K562 (cell line): ENCODE measurements around the gene JUND. TPM values are rescaled to one million over a fixed set of nuclear protein-coding genes. Genes with fewer than 3 reads are reported as not detected.
A peak's percentile ranks its signal among the peaks of the same experiment; 100 is the strongest.

ENCODE experiments used
- CBFA2T3 ChIP-seq: fragments of 450-650 bp; IDR thresholded peaks from 2 replicates; pipeline ENCODE4 v1.6.1; 2017
- CTBP1 ChIP-seq: fragments of 450-650 bp; IDR thresholded peaks from 2 replicates; pipeline ENCODE4 v1.6.1; 2016; ENCODE audit warnings: borderline replicate concordance
- CTCFL ChIP-seq: IDR thresholded peaks from 2 replicates; pipeline ENCODE4 v1.6.1; 2011; ENCODE audit warnings: borderline replicate concordance, low read depth, mild to moderate bottlenecking, moderate library complexity, low read length; ENCODE audit not compliant: insufficient read depth, poor library complexity, severe bottlenecking
- EHMT2 ChIP-seq: fragments of 450-650 bp; IDR thresholded peaks from 2 replicates; pipeline ENCODE4 v1.6.1; 2018; ENCODE audit warnings: antibody characterized with exemption
- FOXP1 ChIP-seq: sonication (generic); formaldehyde crosslinking; IDR thresholded peaks from 2 replicates; pipeline ENCODE4 v1.8.0; 2022; ENCODE audit warnings: mild to moderate bottlenecking, missing genetic modification reagents
- NBN ChIP-seq: fragments of 450-650 bp; IDR thresholded peaks from 2 replicates; pipeline ENCODE4 v1.6.1; 2016; ENCODE audit warnings: low read depth, mild to moderate bottlenecking
- PHTF2 ChIP-seq: fragments of 250-450 bp; sonication (Bioruptor Pico); IDR thresholded peaks from 2 replicates; pipeline ENCODE4 v1.5.0; 2021; ENCODE audit warnings: mild to moderate bottlenecking
- SNRNP70 ChIP-seq: fragments of 200-400 bp; formaldehyde crosslinking; optimal IDR thresholded peaks from 2 replicates; pipeline ENCODE3; 2017; ENCODE audit warnings: low read depth, low read length
- ZFX ChIP-seq: sonication (generic); formaldehyde crosslinking; IDR thresholded peaks from 2 replicates; pipeline ENCODE4 v1.8.0; 2022; ENCODE audit warnings: mild to moderate bottlenecking, missing genetic modification reagents, moderate library complexity
- ZNF146 ChIP-seq: IDR thresholded peaks from one replicate; pipeline ENCODE4 v1.6.1; 2018; ENCODE audit warnings: missing compliant biosample characterization; ENCODE audit not compliant: unreplicated experiment
- ZNF165 ChIP-seq: fragments of 250-450 bp; sonication (Bioruptor Pico); IDR thresholded peaks from 2 replicates; pipeline ENCODE4 v1.4.0; 2020; ENCODE audit warnings: borderline replicate concordance
- ZNF184 ChIP-seq: sonication (generic); formaldehyde crosslinking; IDR thresholded peaks from 2 replicates; pipeline ENCODE4 v1.5.0; 2020; ENCODE audit warnings: missing genetic modification reagents
- ZZZ3 ChIP-seq: fragments of 450-650 bp; IDR thresholded peaks from 2 replicates; pipeline ENCODE4 v1.6.1; 2016; ENCODE audit warnings: antibody characterized with exemption, mild to moderate bottlenecking, moderate library complexity
- polyA plus RNA-seq, 8 experiments: library from polyadenylated mRNA; depleted of rRNA in 4 of 8; stranded (reverse) in 5 of 8; unstranded in 3 of 8; fragments of >200 nt; fragmentation: Nextera tagmentation in 2 of 8; fragmentation: Illumina TruSeq in 1 of 8; extraction: Ambion mirVana in 2 of 8; extraction: Trizol in 1 of 8; gene quantifications; 2 replicates each; pipeline versions ENCODE4 v1.2.1 to v1.2.3, GENCODE V29; 2011 to 2014; ENCODE audit warnings: inconsistent platforms in 1 of 8, missing spikeins in 1 of 8
- total RNA-seq, 7 experiments: library from RNA; depleted of rRNA in 6 of 7; stranded (reverse); fragments of >200 nt in 6 of 7; fragmentation: Illumina TruSeq in 2 of 7; extraction: Trizol in 2 of 7; gene quantifications; 2 replicates each; pipeline versions ENCODE4 v1.2.1 to v1.2.3, GENCODE V29; 2011 to 2021; ENCODE audit warnings: low replicate concordance in 1 of 7
- TF ChIP-seq, protein P1 (sequence below), 3 experiments: fragments of 200-800 bp in 1 of 3; fragments of 250-450 bp in 1 of 3; fragments of 450-650 bp in 1 of 3; sonication (Bioruptor Pico) in 1 of 3; sonication (Bioruptor generic) in 1 of 3; formaldehyde crosslinking in 1 of 3; IDR thresholded peaks; 2 replicates each; pipeline versions ENCODE4 v1.6.1 to v1.8.0; 2016 to 2022; ENCODE audit warnings: mild to moderate bottlenecking in 2 of 3, missing genetic modification characterization in 2 of 3, missing compliant biosample characterization in 1 of 3, moderate library complexity in 1 of 3
- TF ChIP-seq, protein P2 (sequence below): fragments of 450-650 bp; IDR thresholded peaks from 2 replicates; pipeline ENCODE4 v1.6.1; 2016; ENCODE audit warnings: antibody characterized with exemption
- TF ChIP-seq, protein P3 (sequence below): sonication (generic); formaldehyde crosslinking; IDR thresholded peaks from 2 replicates; pipeline ENCODE4 v1.9.0; 2022; ENCODE audit warnings: mild to moderate bottlenecking, missing genetic modification reagents

JUND gene
- total and polyA plus RNA-seq, 9 of the 15 experiments (the other 6 are each of a cell fraction or from before 2014, with no cell fraction given), result 6.4 to 286 (median 42.3) TPM

DNA sequence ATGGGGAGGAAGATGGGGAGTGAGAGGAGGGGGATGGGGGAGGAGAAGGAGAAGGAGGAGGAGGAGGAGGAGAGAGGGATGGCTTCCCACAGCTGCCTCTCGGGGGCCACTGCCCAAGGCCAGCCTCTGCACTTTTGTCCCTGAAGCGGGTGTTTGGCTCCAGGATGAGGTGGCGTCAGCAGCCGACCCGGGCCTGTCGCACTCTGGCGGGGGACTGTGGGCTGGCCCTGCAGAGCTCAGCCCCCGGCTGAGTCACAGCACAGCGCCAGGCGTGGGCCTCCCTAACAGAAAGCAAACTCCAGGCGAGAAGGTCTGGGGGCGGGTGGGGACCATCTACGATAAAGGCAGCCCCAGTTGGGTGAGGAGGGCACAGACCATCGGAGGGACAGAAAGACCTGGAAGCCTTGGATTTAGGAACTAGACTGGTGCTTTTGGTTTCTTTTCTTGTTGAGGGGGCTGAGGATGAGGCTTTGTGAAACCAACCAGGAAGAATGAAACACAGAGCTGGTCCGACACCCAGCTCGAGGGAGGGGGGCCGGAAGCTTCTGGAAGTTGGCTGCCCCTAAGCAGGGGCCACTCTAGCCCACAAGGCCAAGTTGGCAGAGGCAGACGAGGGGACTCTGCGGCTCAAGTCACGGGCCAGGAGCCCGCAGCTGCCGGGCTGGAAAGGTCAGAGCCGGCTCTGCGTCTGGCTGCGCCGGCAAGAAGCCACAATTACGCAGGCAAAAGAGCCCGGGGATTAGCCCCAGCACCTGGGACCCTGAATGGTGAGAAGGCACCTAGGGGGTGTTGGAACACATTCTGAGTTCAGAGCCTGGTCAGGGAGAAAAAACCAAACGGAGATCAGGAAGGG, 23.3 kb upstream of the JUND start (continued):
- TF ChIP-seq PHTF2 (CRISPR knock-in tag) (no peak), EHMT2 (no peak), CBFA2T3 (0 out of 2 replicates have a peak, but pooled peaks have one; percentile 13), CTBP1 (peak; percentile 35; the same call in 1 of the 2 replicates), ZZZ3 (no peak), ZNF184 (no peak), NBN (peak; percentile 86; the same call in 1 of the 2 replicates), ZNF165 (CRISPR knock-in tag) (no peak), ZNF146 (no peak), ZFX (CRISPR knock-in tag) (peak; percentile 94), CTCFL (peak; percentile 2), FOXP1 (CRISPR knock-in tag) (0 out of 2 replicates have a peak, but pooled peaks have one; percentile 43), SNRNP70 (no peak)
- TF ChIP-seq, protein P1, sequence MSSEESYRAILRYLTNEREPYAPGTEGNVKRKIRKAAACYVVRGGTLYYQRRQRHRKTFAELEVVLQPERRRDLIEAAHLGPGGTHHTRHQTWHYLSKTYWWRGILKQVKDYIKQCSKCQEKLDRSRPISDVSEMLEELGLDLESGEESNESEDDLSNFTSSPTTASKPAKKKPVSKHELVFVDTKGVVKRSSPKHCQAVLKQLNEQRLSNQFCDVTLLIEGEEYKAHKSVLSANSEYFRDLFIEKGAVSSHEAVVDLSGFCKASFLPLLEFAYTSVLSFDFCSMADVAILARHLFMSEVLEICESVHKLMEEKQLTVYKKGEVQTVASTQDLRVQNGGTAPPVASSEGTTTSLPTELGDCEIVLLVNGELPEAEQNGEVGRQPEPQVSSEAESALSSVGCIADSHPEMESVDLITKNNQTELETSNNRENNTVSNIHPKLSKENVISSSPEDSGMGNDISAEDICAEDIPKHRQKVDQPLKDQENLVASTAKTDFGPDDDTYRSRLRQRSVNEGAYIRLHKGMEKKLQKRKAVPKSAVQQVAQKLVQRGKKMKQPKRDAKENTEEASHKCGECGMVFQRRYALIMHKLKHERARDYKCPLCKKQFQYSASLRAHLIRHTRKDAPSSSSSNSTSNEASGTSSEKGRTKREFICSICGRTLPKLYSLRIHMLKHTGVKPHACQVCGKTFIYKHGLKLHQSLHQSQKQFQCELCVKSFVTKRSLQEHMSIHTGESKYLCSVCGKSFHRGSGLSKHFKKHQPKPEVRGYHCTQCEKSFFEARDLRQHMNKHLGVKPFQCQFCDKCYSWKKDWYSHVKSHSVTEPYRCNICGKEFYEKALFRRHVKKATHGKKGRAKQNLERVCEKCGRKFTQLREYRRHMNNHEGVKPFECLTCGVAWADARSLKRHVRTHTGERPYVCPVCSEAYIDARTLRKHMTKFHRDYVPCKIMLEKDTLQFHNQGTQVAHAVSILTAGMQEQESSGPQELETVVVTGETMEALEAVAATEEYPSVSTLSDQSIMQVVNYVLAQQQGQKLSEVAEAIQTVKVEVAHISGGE (CRISPR knock-in tag; IDR thresholded peaks at IDR 0.05), result peak in 1 of 3 experiments; percentile 55; a peak in 1 of 6 replicates
- TF ChIP-seq, protein P2, sequence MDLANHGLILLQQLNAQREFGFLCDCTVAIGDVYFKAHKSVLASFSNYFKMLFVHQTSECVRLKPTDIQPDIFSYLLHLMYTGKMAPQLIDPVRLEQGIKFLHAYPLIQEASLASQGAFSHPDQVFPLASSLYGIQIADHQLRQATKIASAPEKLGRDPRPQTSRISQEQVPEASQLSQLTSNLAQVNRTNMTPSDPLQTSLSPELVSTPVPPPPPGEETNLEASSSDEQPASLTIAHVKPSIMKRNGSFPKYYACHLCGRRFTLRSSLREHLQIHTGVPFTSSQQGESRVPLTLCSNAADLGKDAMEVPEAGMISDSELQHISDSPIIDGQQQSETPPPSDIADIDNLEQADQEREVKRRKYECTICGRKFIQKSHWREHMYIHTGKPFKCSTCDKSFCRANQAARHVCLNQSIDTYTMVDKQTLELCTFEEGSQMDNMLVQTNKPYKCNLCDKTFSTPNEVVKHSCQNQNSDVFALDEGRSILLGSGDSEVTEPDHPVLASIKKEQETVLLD, result no peak
- TF ChIP-seq, protein P3, sequence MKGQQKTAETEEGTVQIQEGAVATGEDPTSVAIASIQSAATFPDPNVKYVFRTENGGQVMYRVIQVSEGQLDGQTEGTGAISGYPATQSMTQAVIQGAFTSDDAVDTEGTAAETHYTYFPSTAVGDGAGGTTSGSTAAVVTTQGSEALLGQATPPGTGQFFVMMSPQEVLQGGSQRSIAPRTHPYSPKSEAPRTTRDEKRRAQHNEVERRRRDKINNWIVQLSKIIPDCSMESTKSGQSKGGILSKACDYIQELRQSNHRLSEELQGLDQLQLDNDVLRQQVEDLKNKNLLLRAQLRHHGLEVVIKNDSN (CRISPR knock-in tag), result no peak
